Right forelimb (tissue), 1 donor: ENCODE data around the gene MTX1.
"Not testable (repeated sequence)": the region's sequence is repeated elsewhere in the genome, so short reads cannot be mapped to it uniquely, and the experiment has no call there.

Source experiments
- DNase-seq: peaks from one replicate; pipeline ENCODE4 v3.0.0-alpha.2; 2018

MTX1 gene, protein sequence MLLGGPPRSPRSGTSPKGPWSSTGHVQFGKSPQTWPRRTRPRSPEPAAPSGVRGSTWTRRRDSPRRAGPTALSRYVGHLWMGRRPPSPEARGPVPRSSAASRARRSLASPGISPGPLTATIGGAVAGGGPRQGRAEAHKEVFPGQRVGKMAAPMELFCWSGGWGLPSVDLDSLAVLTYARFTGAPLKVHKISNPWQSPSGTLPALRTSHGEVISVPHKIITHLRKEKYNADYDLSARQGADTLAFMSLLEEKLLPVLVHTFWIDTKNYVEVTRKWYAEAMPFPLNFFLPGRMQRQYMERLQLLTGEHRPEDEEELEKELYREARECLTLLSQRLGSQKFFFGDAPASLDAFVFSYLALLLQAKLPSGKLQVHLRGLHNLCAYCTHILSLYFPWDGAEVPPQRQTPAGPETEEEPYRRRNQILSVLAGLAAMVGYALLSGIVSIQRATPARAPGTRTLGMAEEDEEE

GRCh38 chr1:155208541-155209311, at the start of gene MTX1:
Gene MTX1 (plus strand): TSS chr1:155208695. CDS start chr1:155208805, 110 bp downstream.
- DNase-seq = peak; percentile 96

DNA sequence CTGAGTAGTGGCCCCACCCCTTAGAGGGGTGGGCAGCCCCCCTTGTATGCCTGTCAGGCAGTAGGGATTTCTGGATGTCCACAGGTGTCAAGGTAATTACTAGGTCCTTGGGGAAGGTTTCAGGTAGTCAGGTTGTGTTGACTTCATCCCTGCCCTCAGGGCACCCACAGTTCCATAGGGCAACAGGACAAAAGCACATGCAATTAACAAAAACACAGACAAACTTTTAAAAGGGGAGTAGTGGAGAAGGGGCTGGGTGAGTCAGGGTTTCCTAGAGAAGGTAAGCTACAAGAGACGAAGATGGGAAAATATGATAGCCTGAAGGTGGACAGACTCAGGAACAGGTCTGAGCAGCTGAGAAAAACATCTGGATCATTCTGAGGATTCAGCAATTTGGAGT, 49.5 kb upstream of the MTX1 start:
- no peak for DNase-seq

GRCh38 chr1:155160128-155160527, 48.4 kb upstream of the MTX1 start:
- no peak for DNase-seq

DNA sequence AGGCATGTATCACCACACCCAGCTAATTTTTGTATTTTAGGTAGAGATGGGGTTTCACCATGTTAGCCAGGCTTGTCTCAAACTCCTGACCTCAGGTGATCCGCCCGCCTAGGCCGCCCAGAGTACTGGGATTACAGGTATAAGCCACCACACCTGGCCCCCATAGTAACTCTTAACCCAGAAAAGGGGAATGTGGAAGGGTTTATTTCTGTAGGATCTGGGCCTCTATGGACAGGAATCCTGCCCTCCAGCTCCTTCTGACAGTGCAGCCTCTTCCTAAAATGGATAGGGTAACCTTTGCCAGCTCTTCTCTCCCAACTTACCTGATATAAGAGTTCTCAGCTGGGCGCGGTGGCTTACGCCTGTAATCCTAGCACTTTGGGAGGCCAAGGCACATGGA, 45.9 kb upstream of the MTX1 start:
- DNase-seq = not testable (repeated sequence)

GRCh38 chr1:155163785-155164184, 44.7 kb upstream of the MTX1 start:
- not testable (repeated sequence) for DNase-seq

- DNase-seq = not testable (repeated sequence)
Measured at GRCh38 chr1:155164625-155165024, 43.9 kb upstream of the MTX1 start.

- no peak for DNase-seq
Measured at GRCh38 chr1:155166051-155166470, 42.4 kb upstream of the MTX1 start.

DNA sequence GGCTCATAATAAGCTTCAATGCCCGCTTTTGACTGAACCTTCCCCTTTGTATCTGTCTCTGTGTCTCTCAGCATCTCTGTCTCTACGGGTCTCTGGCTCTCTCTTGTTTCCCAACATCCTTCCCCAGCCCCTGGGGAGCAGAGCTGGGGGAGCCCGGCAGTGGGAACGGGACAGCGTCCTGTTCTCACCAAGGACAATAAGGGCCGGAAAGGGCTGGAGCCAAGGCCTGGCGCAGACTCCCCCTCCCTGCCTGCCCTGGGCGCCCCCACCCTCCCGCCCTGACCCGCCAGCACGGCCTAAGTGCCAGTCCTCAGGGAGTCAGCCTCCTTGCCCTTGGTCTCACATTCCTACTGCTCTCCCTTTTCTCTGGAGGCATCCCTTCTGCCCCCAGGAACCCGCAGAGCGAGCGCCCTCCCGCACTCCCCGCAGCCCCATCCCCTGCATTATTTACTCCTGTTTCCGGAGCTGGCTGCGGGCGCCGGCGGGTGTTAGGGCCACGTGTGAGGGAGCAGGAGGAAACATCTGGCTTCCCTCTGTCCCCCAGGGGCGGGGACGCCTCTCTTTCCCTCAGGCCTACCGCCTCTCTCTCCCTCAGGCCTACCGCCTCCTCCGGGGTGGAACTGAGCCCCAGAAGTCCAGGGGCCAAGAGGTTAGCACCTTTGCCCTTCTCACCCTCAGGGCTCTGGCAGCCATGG, 41.9 kb upstream of the MTX1 start:
- DNase-seq = peak; percentile 65

GRCh38 chr1:155167166-155168104, 41.1 kb upstream of the MTX1 start:
- peak; percentile 88 for DNase-seq

GRCh38 chr1:155168105-155168445, 40.4 kb upstream of the MTX1 start:
- DNase-seq = not testable (repeated sequence)

- no peak for DNase-seq
Measured at GRCh38 chr1:155168456-155169210, 39.9 kb upstream of the MTX1 start.

DNA sequence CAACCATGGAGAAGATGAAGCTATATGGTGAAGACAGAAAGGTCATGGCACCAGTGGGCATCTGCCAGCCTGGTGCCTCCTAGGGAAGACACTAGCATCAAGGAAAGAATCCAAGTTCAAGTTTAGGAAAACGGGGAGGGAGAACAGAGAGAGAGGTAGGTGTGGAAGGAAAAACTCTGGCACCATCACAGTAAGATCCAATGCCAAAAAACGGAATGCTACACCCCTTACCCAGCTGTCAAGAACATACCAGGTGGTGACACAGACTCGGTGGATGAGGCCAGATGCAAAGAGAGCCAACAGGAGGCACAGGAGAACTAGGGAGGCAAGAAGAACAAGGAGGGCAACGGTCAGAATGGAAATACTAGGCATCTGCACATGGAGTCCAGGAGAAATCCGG, 39.0 kb upstream of the MTX1 start:
- DNase-seq = no peak

GRCh38 chr1:155170101-155170785, 38.3 kb upstream of the MTX1 start:
- DNase-seq = no peak

- no peak for DNase-seq
Measured at GRCh38 chr1:155170806-155171205, 37.7 kb upstream of the MTX1 start.

GRCh38 chr1:155171836-155172731, 36.4 kb upstream of the MTX1 start:
- no peak for DNase-seq

GRCh38 chr1:155172732-155173477, 35.6 kb upstream of the MTX1 start, which contains the start of gene KRTCAP2:
Gene KRTCAP2 (minus strand): TSS chr1:155173304. CDS start chr1:155173224, 80 bp downstream.
- DNase-seq = peak; percentile 92

GRCh38 chr1:155173478-155174323, 34.8 kb upstream of the MTX1 start, which contains the start of gene TRIM46:
Gene TRIM46 (plus strand): TSS chr1:155173849. CDS start chr1:155173967, 118 bp downstream.
- no peak for DNase-seq
